Measurements from ENCODE around the gene SLC22A8. TPM values are rescaled to one million over a fixed set of nuclear protein-coding genes. Genes with fewer than 3 reads are reported as not detected.

SLC22A8 gene
- total and polyA plus RNA-seq, 2 experiments from 2014 or later, result not detected

GRCh38 chr11:62999156-62999555 is 16.5 kb downstream of the SLC22A8 start (continued):
- no peak for TF ChIP-seq EZH2phosphoT487 (IDR thresholded peaks at IDR 0.05; ENCODE audit: unreplicated experiment)
- no peak for TF ChIP-seq EZH2 (IDR thresholded peaks at IDR 0.05; ENCODE audit: low read depth, unreplicated experiment)

GRCh38 chr11:62996271-62996670 is 19.4 kb downstream of the SLC22A8 start:
- H3K4me2 ChIP-seq, result no peak overlapping the region
- no peak overlapping the region for H2AFZ ChIP-seq
- no peaks in the 10 kb centered on the region for H3K9me2 ChIP-seq (ENCODE audit: insufficient read depth)
- H4K20me1 ChIP-seq (replicated peaks; ENCODE audit: insufficient read depth), result no peaks in the 10 kb centered on the region
- Mint-ChIP-seq H3K36me3 (ENCODE audit: low read depth) (no peaks in the 10 kb centered on the region; the same call in 1 of the 3 replicates), H3K4me3 (no peak overlapping the region), H3K27ac (no peak overlapping the region), H3K4me1 (peaks cover 7% of the 10 kb centered on the region), H3K27me3 (ENCODE audit: insufficient read depth, low read depth, poor library complexity) (peaks cover 11% of the 10 kb centered on the region), H3K9me3 (peaks cover 7% of the 10 kb centered on the region; the same call in 2 of the 3 replicates)
- ATAC-seq, result no peak
- no peaks in the 10 kb centered on the region for H3K79me2 ChIP-seq (replicated peaks; ENCODE audit: insufficient read depth)
- no peak overlapping the region for H3K27ac ChIP-seq (ENCODE audit: low read depth)
- no peak overlapping the region for H3K4me3 ChIP-seq
- DNase-seq (ENCODE audit: low spot score), result no peak
- H3F3A ChIP-seq (replicated peaks; ENCODE audit: low read depth), result no peaks in the 10 kb centered on the region
- H3K36me3 ChIP-seq (ENCODE audit: insufficient read depth), result no peaks in the 10 kb centered on the region
- no peaks in the 10 kb centered on the region for H3K27me3 ChIP-seq (ENCODE audit: insufficient read depth)
- TF ChIP-seq ZNF462 (CRISPR knock-in tag; IDR thresholded peaks at IDR 0.05) (no peak), CTCF (conservative IDR thresholded peaks at IDR 0.05; ENCODE audit: low read depth in 2 of 2) (no peak), CREB1 (CRISPR knock-in tag; IDR thresholded peaks at IDR 0.05; ENCODE audit: low read depth) (no peak), REST (IDR thresholded peaks at IDR 0.05; ENCODE audit: unreplicated experiment) (no peak), EZH2 (IDR thresholded peaks at IDR 0.05; ENCODE audit: low read depth, unreplicated experiment) (no peak), POLR2AphosphoS5 (IDR thresholded peaks at IDR 0.05; ENCODE audit: low read depth) (no peak), JUNB (IDR thresholded peaks at IDR 0.05; ENCODE audit: unreplicated experiment) (no peak), ZNF331 (CRISPR knock-in tag; IDR thresholded peaks at IDR 0.05; ENCODE audit: low read depth) (no peak), NANOG (IDR thresholded peaks at IDR 0.05; ENCODE audit: borderline replicate concordance) (no peak), ETS1 (IDR thresholded peaks at IDR 0.05) (no peak), STAT1 (IDR thresholded peaks at IDR 0.05; ENCODE audit: unreplicated experiment) (no peak), EZH2phosphoT487 (IDR thresholded peaks at IDR 0.05; ENCODE audit: unreplicated experiment) (no peak), ZNF114 (CRISPR knock-in tag; IDR thresholded peaks at IDR 0.05) (no peak)
- H3K4me1 ChIP-seq (ENCODE audit: insufficient read depth), result no peaks in the 10 kb centered on the region

Measured in GM23338 (cell line).